Testis (tissue), 3 donors: ENCODE results near the gene SLIT3. TPM values are rescaled to one million over a fixed set of nuclear protein-coding genes. Genes with fewer than 3 reads are reported as not detected.

Source experiments
- DNase-seq: peaks from one replicate; pipeline ENCODE4 v3.0.0-alpha.2; 2019
- H3K27ac ChIP-seq, 2 donors: fragments of 200-600 bp; sonication (generic); one replicate each; pipeline ENCODE4 v1.5.1; 2019
- H3K27me3 ChIP-seq: fragments of 200-600 bp; sonication (generic); one replicate; pipeline ENCODE4 v1.5.1; 2019
- H3K36me3 ChIP-seq: fragments of 200-600 bp; sonication (generic); one replicate; pipeline ENCODE4 v1.5.1; 2017; ENCODE audit warnings: low read depth; ENCODE audit errors: missing control alignments
- H3K4me1 ChIP-seq: fragments of 200-600 bp; sonication (generic); one replicate; pipeline ENCODE4 v1.5.1; 2019
- H3K4me3 ChIP-seq, 2 donors: fragments of 200-600 bp; sonication (generic); one replicate each; pipeline ENCODE4 v1.5.1; 2017 to 2019
- H3K9me3 ChIP-seq: fragments of 200-600 bp; sonication (generic); one replicate; pipeline ENCODE4 v1.5.1; 2017
- POLR2A ChIP-seq: fragments of 450-650 bp; IDR thresholded peaks from one replicate; pipeline ENCODE4 v1.6.1; 2017; ENCODE audit warnings: antibody characterized with exemption, mild to moderate bottlenecking, moderate library complexity
- WGBS, 2 donors: methylation state at CpG; one replicate each; pipeline ENCODE4 v1.1.5; 2018; 5-methylcytosine and 5-hydroxymethylcytosine counted together
- intact Hi-C: fragments of 100-400 bp; cut with DNase I; formaldehyde crosslinking; loops from one replicate; pipeline ENCODE4 v1.15.1; 2023; ENCODE audit warnings: low total_unique reads
- polyA plus RNA-seq: library from polyadenylated mRNA; stranded (reverse); fragments of 350-450 nt; fragmentation: Illumina TruSeq; extraction: RNeasy Lipid Tissue Mini Kit (QIAGEN cat#74804); gene quantifications from one replicate; pipeline ENCODE4 v1.2.3, GENCODE V29; 2014; ENCODE audit warnings: low read depth, low replicate concordance; ENCODE audit not compliant: insufficient read depth
- total RNA-seq, 2 donors: library from RNA; depleted of rRNA; stranded (reverse); fragments of >200 nt; gene quantifications; one replicate each; pipeline ENCODE4 v1.2.3, GENCODE V29; 2016
- TF ChIP-seq, protein P1 (sequence below), 3 experiments: fragments of 450-650 bp in 2 of 3; fragments of 200-600 bp in 1 of 3; sonication (generic) in 1 of 3; IDR thresholded peaks; one replicate each; pipeline ENCODE4 v1.5.1; 2016 to 2019; ENCODE audit warnings: antibody characterized with exemption in 3 of 3, mild to moderate bottlenecking in 2 of 3, moderate library complexity in 1 of 3

SLIT3 gene
- total and polyA plus RNA-seq, 3 donors from 2014 or later = 4.8 to 23.2 (median 7.8) TPM

DNA sequence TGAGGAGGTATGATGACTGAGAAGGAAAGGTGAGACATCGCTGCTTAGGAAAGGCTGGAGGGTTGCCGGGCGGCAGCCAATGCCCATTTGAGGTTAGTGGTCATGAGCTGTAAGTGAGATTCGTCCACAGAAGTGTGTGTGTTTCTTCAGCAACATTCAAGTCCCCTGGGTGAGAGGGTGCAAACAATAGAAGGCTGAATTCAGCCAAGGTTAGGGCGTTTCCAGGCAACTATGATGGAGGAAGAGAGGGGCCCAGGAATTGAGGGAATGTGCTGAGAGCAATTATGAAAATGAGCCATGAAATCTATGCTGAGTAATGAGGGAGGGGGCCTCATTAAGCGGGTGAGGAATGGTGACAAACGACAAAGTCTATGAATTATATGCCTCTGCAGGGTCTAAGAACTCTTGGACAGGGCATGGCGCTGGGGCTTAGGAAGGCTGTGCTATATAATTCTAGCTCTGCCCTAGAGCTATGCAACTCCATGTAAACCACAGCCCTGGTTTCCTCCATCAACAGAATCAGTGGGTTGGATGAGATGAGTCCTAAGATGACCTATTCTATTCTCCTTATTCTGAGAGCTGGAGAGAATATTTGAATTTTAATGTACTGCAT, 96.0 kb downstream of the SLIT3 start:
- no peak for DNase-seq
- Histone ChIP-seq H3K4me3 (no peak overlapping the region), H3K9me3 (no peaks in the 10 kb centered on the region), H3K27ac (no peak overlapping the region), H3K36me3 (no peaks in the 10 kb centered on the region), H3K4me1 (no peaks in the 10 kb centered on the region), H3K27me3 (no peaks in the 10 kb centered on the region)
- intact Hi-C loops = no loop called here
- TF ChIP-seq, protein P1, sequence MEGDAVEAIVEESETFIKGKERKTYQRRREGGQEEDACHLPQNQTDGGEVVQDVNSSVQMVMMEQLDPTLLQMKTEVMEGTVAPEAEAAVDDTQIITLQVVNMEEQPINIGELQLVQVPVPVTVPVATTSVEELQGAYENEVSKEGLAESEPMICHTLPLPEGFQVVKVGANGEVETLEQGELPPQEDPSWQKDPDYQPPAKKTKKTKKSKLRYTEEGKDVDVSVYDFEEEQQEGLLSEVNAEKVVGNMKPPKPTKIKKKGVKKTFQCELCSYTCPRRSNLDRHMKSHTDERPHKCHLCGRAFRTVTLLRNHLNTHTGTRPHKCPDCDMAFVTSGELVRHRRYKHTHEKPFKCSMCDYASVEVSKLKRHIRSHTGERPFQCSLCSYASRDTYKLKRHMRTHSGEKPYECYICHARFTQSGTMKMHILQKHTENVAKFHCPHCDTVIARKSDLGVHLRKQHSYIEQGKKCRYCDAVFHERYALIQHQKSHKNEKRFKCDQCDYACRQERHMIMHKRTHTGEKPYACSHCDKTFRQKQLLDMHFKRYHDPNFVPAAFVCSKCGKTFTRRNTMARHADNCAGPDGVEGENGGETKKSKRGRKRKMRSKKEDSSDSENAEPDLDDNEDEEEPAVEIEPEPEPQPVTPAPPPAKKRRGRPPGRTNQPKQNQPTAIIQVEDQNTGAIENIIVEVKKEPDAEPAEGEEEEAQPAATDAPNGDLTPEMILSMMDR (IDR thresholded peaks at IDR 0.05) = no peak
- TF ChIP-seq POLR2A = no peak
- WGBS, 2 donors = 76 to 84% methylated on average over 8 of the region's 8 CpGs

DNA sequence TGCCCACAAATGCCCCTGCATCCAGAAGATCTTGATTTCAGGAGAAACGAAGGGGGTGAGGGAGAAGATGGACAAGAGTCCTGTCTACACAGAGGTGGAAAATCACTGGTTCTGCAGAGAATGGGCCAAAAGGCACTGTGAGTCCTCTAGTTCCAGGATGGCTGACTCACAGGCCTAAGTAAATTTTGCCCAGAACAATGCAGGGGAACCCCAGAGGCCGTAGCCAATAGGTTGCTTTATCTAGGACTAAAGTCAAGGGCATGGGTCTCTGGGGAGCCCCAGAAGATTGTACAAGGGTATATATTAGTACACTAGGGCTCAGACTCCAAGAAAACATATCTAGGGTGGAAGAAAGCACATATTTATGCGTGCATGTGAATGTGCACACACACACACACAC, 98.0 kb downstream of the SLIT3 start:
- TF ChIP-seq, protein P1 (IDR thresholded peaks at IDR 0.05) = no peak
- no peak for TF ChIP-seq POLR2A
- Histone ChIP-seq H3K4me3 (no peak overlapping the region), H3K9me3 (no peaks in the 10 kb centered on the region), H3K27me3 (no peaks in the 10 kb centered on the region), H3K36me3 (no peaks in the 10 kb centered on the region), H3K27ac (no peak overlapping the region), H3K4me1 (no peaks in the 10 kb centered on the region)
- WGBS, 2 donors = 65 to 74% methylated on average over 3 of the region's 3 CpGs
- intact Hi-C loops = no loop called here
- DNase-seq = no peak

DNA sequence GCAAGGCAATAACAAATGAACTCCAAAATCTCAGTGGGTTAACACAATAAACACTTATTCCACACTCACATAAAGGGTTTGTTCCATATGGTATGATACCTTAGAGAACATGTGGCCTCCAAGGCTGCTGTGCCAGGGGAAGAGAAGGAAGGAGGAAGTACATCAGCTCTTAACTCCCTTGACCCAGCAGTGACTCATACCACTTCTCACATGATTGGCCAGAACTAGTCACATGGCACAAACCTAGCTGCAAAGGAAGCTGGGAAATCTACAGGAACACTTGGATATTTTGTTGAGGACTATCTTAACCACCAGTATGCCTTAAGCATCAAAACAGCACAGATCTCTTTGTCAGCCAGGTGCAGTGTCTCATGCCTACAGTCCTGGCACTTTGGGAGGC, 99.3 kb downstream of the SLIT3 start:
- intact Hi-C loops = no loop called here
- H3K4me1 ChIP-seq = no peaks in the 10 kb centered on the region
- no peaks in the 10 kb centered on the region for H3K36me3 ChIP-seq
- no peak for DNase-seq
- no peaks in the 10 kb centered on the region for H3K27me3 ChIP-seq
- no peak overlapping the region for H3K27ac ChIP-seq
- no peak overlapping the region for H3K4me3 ChIP-seq
- TF ChIP-seq, protein P1 (IDR thresholded peaks at IDR 0.05) = no peak
- no peak for TF ChIP-seq POLR2A
- no peaks in the 10 kb centered on the region for H3K9me3 ChIP-seq

DNA sequence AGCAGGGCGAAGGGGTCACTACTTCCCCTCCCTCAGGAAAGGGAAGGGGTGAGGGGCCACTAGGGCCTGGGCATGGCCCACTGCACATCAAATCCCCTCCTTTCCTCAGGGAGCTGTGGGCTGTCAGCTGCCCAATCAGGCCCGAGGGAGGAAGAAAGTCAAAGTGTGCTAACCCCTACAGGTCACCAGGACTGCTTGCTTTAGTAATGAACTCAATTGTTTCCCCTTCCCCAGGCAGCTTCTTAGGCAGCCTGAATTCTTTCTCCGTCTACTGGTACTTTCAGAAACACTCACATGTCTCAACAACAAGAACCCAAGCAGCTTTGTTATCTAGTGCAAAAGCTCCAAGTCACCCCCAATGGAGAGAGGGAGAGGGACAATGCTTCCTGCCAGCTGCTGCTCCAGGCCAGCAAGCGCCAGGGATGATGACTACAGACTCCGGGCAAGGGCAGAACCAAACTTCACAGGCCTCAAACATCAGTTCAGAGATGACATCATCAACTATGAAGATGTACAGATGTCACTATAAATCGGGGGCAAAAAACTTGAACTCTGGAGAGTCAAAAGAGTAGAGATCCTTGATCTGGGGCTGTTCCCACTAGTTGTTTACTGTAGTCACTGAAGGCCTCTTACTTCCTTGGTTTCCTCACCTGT, 100.7 kb downstream of the SLIT3 start:
- Histone ChIP-seq H3K27me3 (no peaks in the 10 kb centered on the region), H3K9me3 (no peaks in the 10 kb centered on the region), H3K4me3 (no peak overlapping the region), H3K4me1 (no peaks in the 10 kb centered on the region), H3K27ac (no peak overlapping the region), H3K36me3 (no peaks in the 10 kb centered on the region)
- 71 to 81% methylated on average over 5 to 6 of the region's 6 CpGs for WGBS, 2 donors
- TF ChIP-seq POLR2A = no peak
- TF ChIP-seq, protein P1 (IDR thresholded peaks at IDR 0.05) = no peak
- intact Hi-C loops = no loop called here
- DNase-seq = no peak

DNA sequence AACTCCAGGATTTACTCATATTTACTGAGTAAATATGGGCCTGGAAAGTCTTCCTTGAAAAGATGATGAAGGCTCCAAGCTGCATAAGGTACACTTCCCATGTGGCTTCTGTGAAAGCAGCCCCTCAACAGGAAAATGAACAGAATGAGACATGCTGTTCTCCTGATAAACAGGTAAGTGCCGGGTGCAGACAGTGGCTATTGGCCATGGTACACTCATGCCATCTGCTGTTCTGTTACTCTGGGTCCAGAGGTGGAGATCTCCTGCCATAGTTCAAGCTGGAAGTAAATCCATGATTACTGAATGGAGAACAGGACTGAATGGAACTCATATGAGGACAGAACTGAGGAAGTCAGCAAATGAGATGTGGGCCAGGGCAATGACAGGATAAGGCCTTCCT, 103.6 kb downstream of the SLIT3 start:
- TF ChIP-seq, protein P1 (IDR thresholded peaks at IDR 0.05) = no peak
- TF ChIP-seq POLR2A = no peak
- Histone ChIP-seq H3K9me3 (no peaks in the 10 kb centered on the region), H3K36me3 (no peaks in the 10 kb centered on the region), H3K27me3 (no peaks in the 10 kb centered on the region), H3K4me3 (no peak overlapping the region), H3K4me1 (no peaks in the 10 kb centered on the region), H3K27ac (no peak overlapping the region)
- intact Hi-C loops = no loop called here
- 74 to 77% methylated on average over 1 of the region's 1 CpG for WGBS, 2 donors
- DNase-seq = peak; percentile 30
